ENCODE measurements around the gene DSCAML1.

DNA sequence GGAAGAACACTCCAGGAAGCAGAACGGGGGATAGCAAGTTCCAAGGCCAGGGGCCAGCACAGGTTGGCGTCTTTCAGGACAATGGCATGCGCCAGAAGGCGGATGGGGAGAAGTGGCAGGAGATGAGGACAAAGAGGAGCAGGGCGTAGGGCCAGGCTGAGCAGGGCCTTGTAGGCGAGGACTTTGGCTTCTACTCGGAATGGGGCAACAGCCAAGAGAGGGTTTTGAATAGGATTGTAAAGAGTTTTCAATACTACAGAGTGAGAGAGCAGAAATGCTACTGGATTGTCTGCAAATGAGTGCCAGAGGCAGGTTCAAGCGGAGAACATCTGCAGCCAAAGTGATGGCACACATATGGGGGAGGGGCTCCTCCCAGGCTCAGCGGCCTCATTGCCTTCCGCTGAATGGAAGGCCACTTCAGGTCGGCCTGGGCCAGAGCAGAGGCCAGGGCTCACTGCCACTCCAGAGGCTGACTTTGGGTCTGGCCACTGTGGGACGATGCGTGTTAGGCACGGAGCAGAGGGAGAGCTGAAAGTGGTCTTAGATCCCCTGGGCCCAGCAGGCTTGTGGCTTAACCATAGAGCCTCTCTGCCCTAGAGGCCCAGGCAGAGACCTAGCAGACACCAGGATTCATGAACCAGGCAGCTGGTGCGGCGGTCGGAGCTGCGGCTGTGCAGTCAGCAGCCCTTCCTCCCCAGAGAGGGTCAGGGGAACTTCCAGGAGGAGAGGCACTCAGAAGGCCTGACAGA, 118.2 kb downstream of the DSCAML1 start:
- TF ChIP-seq TAF1 (IDR thresholded peaks at IDR 0.05; ENCODE audit: low read depth, low read length) (no peak), SPI1 (IDR thresholded peaks at IDR 0.05; ENCODE audit: low read depth, low read length) (no peak), POLR2A (IDR thresholded peaks at IDR 0.05; ENCODE audit: low read depth, low read length) (no peak), POLR2AphosphoS5 (IDR thresholded peaks at IDR 0.05; ENCODE audit: low read depth, low read length) (no peak)

All from GM12891 (cell line).